Osteocyte (in vitro differentiated cells): ENCODE results near the gene B3GALT2. TPM values are rescaled to one million over a fixed set of nuclear protein-coding genes. Genes with fewer than 3 reads are reported as not detected.
A peak's percentile ranks its signal among the peaks of the same experiment; 100 is the strongest.

Experiments used
- DNase-seq: peaks from one replicate; pipeline ENCODE4 v3.0.0; 2021; ENCODE audit warnings: mixed read lengths; ENCODE audit not compliant: unreplicated experiment; ENCODE audit errors: extremely low spot score
- H3K27ac Mint-ChIP-seq: one replicate; pipeline ENCODE4 v1.8.0; 2021; ENCODE audit warnings: mild to moderate bottlenecking, mixed read lengths; ENCODE audit not compliant: unreplicated experiment
- H3K27me3 Mint-ChIP-seq: one replicate; pipeline ENCODE4 v1.8.0; 2021; ENCODE audit warnings: mixed read lengths; ENCODE audit not compliant: unreplicated experiment
- H3K36me3 Mint-ChIP-seq: one replicate; pipeline ENCODE4 v1.8.0; 2021; ENCODE audit warnings: mixed read lengths; ENCODE audit not compliant: unreplicated experiment
- H3K4me1 Mint-ChIP-seq: one replicate; pipeline ENCODE4 v1.8.0; 2021; ENCODE audit warnings: mixed read lengths; ENCODE audit not compliant: unreplicated experiment
- H3K4me3 Mint-ChIP-seq: one replicate; pipeline ENCODE4 v1.8.0; 2021; ENCODE audit warnings: mild to moderate bottlenecking, moderate library complexity, mixed read lengths; ENCODE audit not compliant: unreplicated experiment
- H3K9me3 Mint-ChIP-seq: one replicate; pipeline ENCODE4 v1.8.0; 2021; ENCODE audit warnings: mixed read lengths; ENCODE audit not compliant: unreplicated experiment
- CTCF ChIP-seq: fragments of 200-600 bp; sonication (generic); IDR thresholded peaks from 2 replicates; pipeline ENCODE4 v1.5.0; 2021; ENCODE audit warnings: antibody characterized with exemption, mild to moderate bottlenecking, moderate library complexity
- total RNA-seq: library from RNA; stranded (reverse); gene quantifications from 2 replicates; pipeline ENCODE4 v1.2.1, GENCODE V29; 2021

The B3GALT2 gene
- total RNA-seq, 1 donor from 2014 or later = 30.0 TPM

- peaks cover 36% of the 10 kb centered on the region for H3K36me3 Mint-ChIP-seq
- TF ChIP-seq CTCF = no peak
- H3K9me3 Mint-ChIP-seq = no peaks in the 10 kb centered on the region
- no peak for DNase-seq
- peaks cover 2% of the 10 kb centered on the region for H3K4me1 Mint-ChIP-seq
- no peak overlapping the region for H3K4me3 Mint-ChIP-seq
- H3K27me3 Mint-ChIP-seq = no peaks in the 10 kb centered on the region
- no peak overlapping the region for H3K27ac Mint-ChIP-seq
Observed at GRCh38 chr1:193144999-193145398, 41.4 kb downstream of the B3GALT2 start.

GRCh38 chr1:193144361-193144938, 42.0 kb downstream of the B3GALT2 start:
- Mint-ChIP-seq H3K27me3 (no peaks in the 10 kb centered on the region), H3K4me3 (no peak overlapping the region), H3K4me1 (peaks cover 3% of the 10 kb centered on the region), H3K27ac (no peak overlapping the region), H3K9me3 (no peaks in the 10 kb centered on the region), H3K36me3 (peaks cover 37% of the 10 kb centered on the region)
- TF ChIP-seq CTCF = no peak
- DNase-seq = no peak

- Mint-ChIP-seq H3K36me3 (peaks cover 43% of the 10 kb centered on the region), H3K27me3 (no peaks in the 10 kb centered on the region), H3K9me3 (no peaks in the 10 kb centered on the region), H3K4me3 (no peak overlapping the region), H3K27ac (no peak overlapping the region), H3K4me1 (peaks cover 7% of the 10 kb centered on the region)
- DNase-seq = no peak
- TF ChIP-seq CTCF = peak; percentile 59
Observed at GRCh38 chr1:193143285-193143684, 43.1 kb downstream of the B3GALT2 start.

- H3K27me3 Mint-ChIP-seq = no peaks in the 10 kb centered on the region
- H3K36me3 Mint-ChIP-seq = peaks cover 48% of the 10 kb centered on the region
- no peak overlapping the region for H3K27ac Mint-ChIP-seq
- DNase-seq = no peak
- no peak for TF ChIP-seq CTCF
- H3K4me3 Mint-ChIP-seq = no peak overlapping the region
- H3K4me1 Mint-ChIP-seq = peaks cover 10% of the 10 kb centered on the region
- H3K9me3 Mint-ChIP-seq = no peaks in the 10 kb centered on the region
Observed at GRCh38 chr1:193142409-193142808, 44.0 kb downstream of the B3GALT2 start.

- no peak for TF ChIP-seq CTCF
- Mint-ChIP-seq H3K27ac (no peak overlapping the region), H3K4me1 (peaks cover 13% of the 10 kb centered on the region), H3K36me3 (peaks cover 48% of the 10 kb centered on the region), H3K9me3 (no peaks in the 10 kb centered on the region), H3K4me3 (no peak overlapping the region), H3K27me3 (no peaks in the 10 kb centered on the region)
- no peak for DNase-seq
Observed at GRCh38 chr1:193141804-193142203, 44.6 kb downstream of the B3GALT2 start.
